Astrocyte of the spinal cord (primary cell): ENCODE measurements around the gene USP14.

ENCODE experiments used
- DNase-seq: peaks from one replicate; pipeline ENCODE4 v3.0.0; 2011; ENCODE audit warnings: low read depth, low spot score
- H3K4me3 ChIP-seq: 2 replicates; pipeline ENCODE4 v1.5.1; 2011; ENCODE audit warnings: low read depth, mild to moderate bottlenecking, low read length, moderate library complexity
- CTCF ChIP-seq: IDR thresholded peaks from 2 replicates; pipeline ENCODE4 v1.5.1; 2012; ENCODE audit warnings: low read depth, mild to moderate bottlenecking, low read length, inconsistent platforms
- in situ Hi-C: cut with HindIII; loops from 2 replicates; pipeline ENCODE4 v1.10.0; 2017; ENCODE audit warnings: low sequenced_read_pairs

Gene USP14

GRCh38 chr18:155688-156087 lies 2.7 kb upstream of the USP14 start:
- in situ Hi-C loops, result no loop called here
- no peak overlapping the region for H3K4me3 ChIP-seq
- no peak for TF ChIP-seq CTCF
- DNase-seq, result no peak

GRCh38 chr18:156514-157230 lies 1.7 kb upstream of the USP14 start:
- H3K4me3 ChIP-seq, result no peak overlapping the region
- in situ Hi-C loops, result no loop called here
- TF ChIP-seq CTCF, result no peak
- DNase-seq, result no peak

GRCh38 chr18:159037-159652 lies 788 bp downstream of the USP14 start:
- DNase-seq, result no peak
- in situ Hi-C loops, result no loop called here
- TF ChIP-seq CTCF, result no peak
- H3K4me3 ChIP-seq, result peak overlapping the region; percentile 56

- in situ Hi-C loops, result no loop called here
Observed at GRCh38 chr18:159933-160332, 1.6 kb downstream of the USP14 start.

GRCh38 chr18:160831-161570 lies 2.6 kb downstream of the USP14 start:
- in situ Hi-C loops, result no loop called here
- no peak overlapping the region for H3K4me3 ChIP-seq
- no peak for DNase-seq
- TF ChIP-seq CTCF, result no peak

More at GRCh38 chr18:159933-160332, 1.6 kb downstream of the USP14 start:
- no peak overlapping the region for H3K4me3 ChIP-seq
- DNase-seq, result no peak
- TF ChIP-seq CTCF, result no peak

GRCh38 chr18:172361-172760 lies 14.0 kb downstream of the USP14 start:
- in situ Hi-C loops, result no loop called here
- no peak for TF ChIP-seq CTCF
- no peak overlapping the region for H3K4me3 ChIP-seq

More at GRCh38 chr18:172361-172760, 14.0 kb downstream of the USP14 start:
- no peak for DNase-seq
